K562 (cell line): ENCODE data around the gene FSTL3. TPM values are rescaled to one million over a fixed set of nuclear protein-coding genes. Genes with fewer than 3 reads are reported as not detected.

Experiments used
- ATAC-seq: fragments of 200-7000 bp; cut with Tn5 transposase; 3 replicates; pipeline ENCODE4 v1.9.1; 2020; ENCODE audit warnings: moderate library complexity
- BruUV-seq: library from RNA; stranded (reverse); fragments of 400-500 nt; replicated peaks from 2 replicates; lab custom pipeline; 2021; lab: Mats Ljungman, UMichigan
- CTCF ChIA-PET: fragments of 300-600 bp; formaldehyde crosslinking; extraction: SDS; loops from one replicate; lab custom pipeline; 2021; ENCODE audit warnings: low intra/inter-chr PET ratio; lab: Yijun Ruan, JAX
- POLR2A ChIA-PET: fragments of 300-600, 350-650 bp; sonication (Branson Sonifier 250); formaldehyde crosslinking; extraction: SDS; loops from one replicate; lab custom pipeline; 2021; ENCODE audit warnings: antibody characterized with exemption, inconsistent platforms; lab: Yijun Ruan, JAX
- DNase-seq, 4 experiments: peaks; one replicate each; pipeline versions ENCODE4 v3.0.0 to v3.0.0-alpha.2; 2011 to 2018; ENCODE audit warnings: low spot score in 3 of 4, mixed read lengths in 3 of 4; ENCODE audit errors: extremely low read depth in 1 of 4
- FAIRE-seq: peaks from 2 replicates; lab custom pipeline; 2011; peaks lifted over from hg19 to GRCh38; lab: Jason Lieb, UNC
- H2AFZ ChIP-seq: 2 replicates; pipeline ENCODE4 v1.6.0; 2011; ENCODE audit warnings: low read depth, low read length, control low read depth, inconsistent platforms
- H3K27ac ChIP-seq: fragments of 200-600 bp; 3 replicates; pipeline ENCODE4 v1.8.0; 2011; ENCODE audit warnings: low read depth, mild to moderate bottlenecking, control low read depth, inconsistent platforms, low read length, moderate library complexity, mixed read lengths; ENCODE audit errors: extremely low read depth
- H3K27me3 ChIP-seq, 2 experiments: fragments of 300-600 bp in 1 of 2; 2 replicates in 1 of 2; 3 replicates in 1 of 2; pipeline versions ENCODE4 v1.6.0 to v1.8.0; 2011; ENCODE audit warnings: inconsistent platforms in 2 of 2, low read length in 2 of 2, mild to moderate bottlenecking in 1 of 2, mixed read lengths in 1 of 2, moderate library complexity in 1 of 2; ENCODE audit not compliant: control insufficient read depth in 2 of 2, insufficient read depth in 2 of 2
- H3K36me3 ChIP-seq: fragments of 300-600 bp; 3 replicates; pipeline ENCODE4 v1.8.0; 2011; ENCODE audit warnings: mild to moderate bottlenecking, low read length, inconsistent platforms; ENCODE audit not compliant: control insufficient read depth, insufficient read depth
- H3K4me1 ChIP-seq, 2 experiments: fragments of 200-600 bp in 1 of 2; replicated peaks in 1 of 2; 2 replicates in 1 of 2; 3 replicates in 1 of 2; pipeline versions ENCODE4 v1.5.1 to v1.8.0; 2011; ENCODE audit warnings: inconsistent platforms in 2 of 2, low read length in 2 of 2, mild to moderate bottlenecking in 1 of 2, mixed read lengths in 1 of 2, moderate library complexity in 1 of 2; ENCODE audit not compliant: control insufficient read depth in 2 of 2, insufficient read depth in 2 of 2
- H3K4me2 ChIP-seq: 2 replicates; pipeline ENCODE4 v1.6.1; 2011; ENCODE audit warnings: low read length, control low read depth, inconsistent platforms, mixed read lengths; ENCODE audit not compliant: insufficient read depth
- H3K4me3 ChIP-seq: fragments of 200-600 bp; sonication (generic), shearing (Covaris generic); 2 replicates; pipeline ENCODE4 v1.5.1; 2016; ENCODE audit warnings: control low read depth, inconsistent platforms
- H3K79me2 ChIP-seq: fragments of 200-600 bp; 3 replicates; pipeline ENCODE4 v1.8.0; 2011; ENCODE audit warnings: low read length, inconsistent platforms; ENCODE audit not compliant: control insufficient read depth, insufficient read depth
- H3K9ac ChIP-seq, 2 experiments: 2 replicates each; pipeline versions ENCODE4 v1.6.0 to v1.6.1; 2011; ENCODE audit warnings: low read depth in 2 of 2, low read length in 2 of 2, control low read depth in 1 of 2, inconsistent platforms in 1 of 2, mild to moderate bottlenecking in 1 of 2, mixed read lengths in 1 of 2; ENCODE audit not compliant: insufficient read depth in 1 of 2
- H3K9me1 ChIP-seq: one replicate; pipeline ENCODE4 v1.6.0; 2011; ENCODE audit warnings: inconsistent platforms, mild to moderate bottlenecking, low read length, moderate library complexity; ENCODE audit not compliant: control insufficient read depth, insufficient read depth
- H3K9me3 ChIP-seq: replicated peaks from 2 replicates; pipeline ENCODE4 v1.5.1; 2011; ENCODE audit warnings: low read depth, low read length, inconsistent platforms; ENCODE audit not compliant: control insufficient read depth, insufficient read depth
- H4K20me1 ChIP-seq: replicated peaks from 2 replicates; pipeline ENCODE4 v1.6.1; 2011; ENCODE audit warnings: low read length, inconsistent platforms, mixed read lengths; ENCODE audit not compliant: control insufficient read depth, insufficient read depth
- ATF1 ChIP-seq, 2 experiments: fragments of 450-650 bp in 1 of 2; IDR thresholded peaks; 2 replicates each; pipeline ENCODE4 v1.6.1; 2016; ENCODE audit warnings: missing compliant biosample characterization in 1 of 2, missing genetic modification characterization in 1 of 2
- CBX5 ChIP-seq: IDR thresholded peaks from 2 replicates; pipeline ENCODE4 v1.6.1; 2014; ENCODE audit warnings: low read depth, borderline replicate concordance
- ETV1 ChIP-seq: fragments of 450-650 bp; conservative IDR thresholded peaks from 2 replicates; pipeline ENCODE4 v1.6.1; 2016; ENCODE audit warnings: missing genetic modification characterization, control low read depth, low read depth, missing compliant biosample characterization
- HDAC1 ChIP-seq, 2 experiments: fragments of 450-650 bp; IDR thresholded peaks; 2 replicates each; pipeline ENCODE4 v1.6.1; 2016 to 2017; ENCODE audit warnings: inconsistent platforms in 1 of 2, mild to moderate bottlenecking in 1 of 2, moderate library complexity in 1 of 2
- HDAC6 ChIP-seq: IDR thresholded peaks from 2 replicates; pipeline ENCODE4 v1.6.1; 2012; ENCODE audit warnings: low read depth, mild to moderate bottlenecking, control low read depth, inconsistent platforms, low read length, moderate library complexity
- HDAC8 ChIP-seq: fragments of 450-650 bp; IDR thresholded peaks from 2 replicates; pipeline ENCODE4 v1.6.1; 2016; ENCODE audit warnings: mild to moderate bottlenecking, missing genetic modification characterization, moderate library complexity, missing compliant biosample characterization
- HMG20B ChIP-seq: fragments of 250-450 bp; sonication (Bioruptor Pico); IDR thresholded peaks from 2 replicates; pipeline ENCODE4 v1.5.0; 2021; ENCODE audit warnings: mild to moderate bottlenecking
- JUNB ChIP-seq: fragments of 450-650 bp; formaldehyde crosslinking; conservative IDR thresholded peaks from 2 replicates; pipeline ENCODE4 v1.4.0; 2020; ENCODE audit warnings: mild to moderate bottlenecking
- MAFG ChIP-seq: fragments of 450-650 bp; conservative IDR thresholded peaks from 2 replicates; pipeline ENCODE4 v1.6.1; 2016; ENCODE audit warnings: missing genetic modification characterization, missing compliant biosample characterization
- MAZ ChIP-seq, 2 experiments: fragments of 450-650 bp in 1 of 2; sonication (generic) in 1 of 2; formaldehyde crosslinking; IDR thresholded peaks in 1 of 2; conservative IDR thresholded peaks in 1 of 2; 2 replicates each; pipeline versions ENCODE4 v1.4.0 to v1.5.0; 2020; ENCODE audit warnings: mild to moderate bottlenecking in 1 of 2, missing genetic modification reagents in 1 of 2
- MYC ChIP-seq, 2 experiments: fragments of 250-450 bp in 1 of 2; sonication (Bioruptor Pico) in 1 of 2; IDR thresholded peaks; 2 replicates each; pipeline versions ENCODE4 v1.5.1 to v1.6.1; 2012 to 2021; ENCODE audit warnings: low read depth in 2 of 2, borderline replicate concordance in 1 of 2, improper control_type of control experiment in 1 of 2, low read length in 1 of 2, mild to moderate bottlenecking in 1 of 2, moderate library complexity in 1 of 2
- NCOA6 ChIP-seq: fragments of 450-650 bp; IDR thresholded peaks from 2 replicates; pipeline ENCODE4 v1.6.1; 2017; ENCODE audit warnings: mild to moderate bottlenecking
- NFATC3 ChIP-seq: fragments of 450-650 bp; IDR thresholded peaks from 2 replicates; pipeline ENCODE4 v1.6.1; 2017; ENCODE audit warnings: mild to moderate bottlenecking
- PRPF4 ChIP-seq: fragments of 200-400 bp; formaldehyde crosslinking; IDR thresholded peaks from one replicate; pipeline ENCODE4 v1.6.1; 2017; ENCODE audit warnings: low read length, low read depth, mild to moderate bottlenecking; ENCODE audit not compliant: insufficient read depth, poor library complexity, severe bottlenecking
- PTBP1 ChIP-seq: fragments of 200-400 bp; formaldehyde crosslinking; IDR thresholded peaks from 2 replicates; pipeline ENCODE4 v1.6.1; 2017; ENCODE audit warnings: low read depth, low read length
- RUNX1 ChIP-seq: sonication (generic); IDR thresholded peaks from 2 replicates; pipeline ENCODE4 v1.6.1; 2016; ENCODE audit warnings: antibody characterized with exemption, low read depth
- SMARCA5 ChIP-seq: fragments of 450-650 bp; IDR thresholded peaks from 2 replicates; pipeline ENCODE4 v1.6.1; 2016
- SMARCE1 ChIP-seq: fragments of 450-650 bp; IDR thresholded peaks from 2 replicates; pipeline ENCODE4 v1.7.1; 2016; ENCODE audit warnings: mild to moderate bottlenecking
- SP2 ChIP-seq: IDR thresholded peaks from 2 replicates; pipeline ENCODE4 v1.6.1; 2011; ENCODE audit warnings: mild to moderate bottlenecking, low read depth, low read length, moderate library complexity; ENCODE audit not compliant: poor library complexity, severe bottlenecking; ENCODE audit errors: extremely low read depth
- TEAD2 ChIP-seq: fragments of 450-650 bp; IDR thresholded peaks from 2 replicates; pipeline ENCODE4 v1.6.1; 2016; ENCODE audit warnings: missing genetic modification characterization, control low read depth, missing compliant biosample characterization
- ZNF121 ChIP-seq: sonication (generic); formaldehyde crosslinking; conservative IDR thresholded peaks from 2 replicates; pipeline ENCODE4 v1.8.0; 2022; ENCODE audit warnings: missing genetic modification reagents
- ZNF140 ChIP-seq: fragments of 250-450 bp; sonication (Bioruptor Pico); IDR thresholded peaks from 2 replicates; pipeline ENCODE4 v1.8.0; 2021; ENCODE audit warnings: moderate library complexity, mild to moderate bottlenecking, inconsistent platforms
- ZSCAN32 ChIP-seq: fragments of 450-650 bp; formaldehyde crosslinking; IDR thresholded peaks from 2 replicates; pipeline ENCODE4 v1.4.0; 2020; ENCODE audit warnings: mild to moderate bottlenecking, moderate library complexity
- WGBS: fragments of 100-300 bp; shearing (Covaris generic); methylation state at CpG from one replicate; pipeline ENCODE4 v1.1.6; 2016; ENCODE audit warnings: low coverage, mixed read lengths; ENCODE audit not compliant: insufficient coverage; ENCODE audit errors: missing lambda C conversion rate; 5-methylcytosine and 5-hydroxymethylcytosine counted together
- in situ Hi-C: fragments of 300-500 bp; cut with MboI; formaldehyde crosslinking; loops from 4 replicates; pipeline ENCODE4 v1.15.0; 2018; ENCODE audit warnings: inconsistent platforms, mixed read lengths
- intact Hi-C: fragments of 100-400 bp; cut with micrococcal nuclease; formaldehyde crosslinking; loops from 2 replicates; pipeline ENCODE4 v1.14.2; 2022
- polyA plus RNA-seq, 8 experiments: library from polyadenylated mRNA; depleted of rRNA in 4 of 8; stranded (reverse) in 5 of 8; unstranded in 3 of 8; fragments of >200 nt; fragmentation: Nextera tagmentation in 2 of 8; fragmentation: Illumina TruSeq in 1 of 8; extraction: Ambion mirVana in 2 of 8; extraction: Trizol in 1 of 8; gene quantifications; 2 replicates each; pipeline versions ENCODE4 v1.2.1 to v1.2.3, GENCODE V29; 2011 to 2014; ENCODE audit warnings: inconsistent platforms in 1 of 8, missing spikeins in 1 of 8
- total RNA-seq, 7 experiments: library from RNA; depleted of rRNA in 6 of 7; stranded (reverse); fragments of >200 nt in 6 of 7; fragmentation: Illumina TruSeq in 2 of 7; extraction: Trizol in 2 of 7; gene quantifications; 2 replicates each; pipeline versions ENCODE4 v1.2.1 to v1.2.3, GENCODE V29; 2011 to 2021; ENCODE audit warnings: low replicate concordance in 1 of 7
- TF ChIP-seq, protein P1 (sequence below): fragments of 450-650 bp; IDR thresholded peaks from 2 replicates; pipeline ENCODE4 v1.6.1; 2017; ENCODE audit warnings: mild to moderate bottlenecking, moderate library complexity

The FSTL3 gene
- total and polyA plus RNA-seq, 9 of the 15 experiments (the other 6 are each of a cell fraction or from before 2014, with no cell fraction given) = 0.35 to 6.8 (median 4.2) TPM; not detected in 1

DNA sequence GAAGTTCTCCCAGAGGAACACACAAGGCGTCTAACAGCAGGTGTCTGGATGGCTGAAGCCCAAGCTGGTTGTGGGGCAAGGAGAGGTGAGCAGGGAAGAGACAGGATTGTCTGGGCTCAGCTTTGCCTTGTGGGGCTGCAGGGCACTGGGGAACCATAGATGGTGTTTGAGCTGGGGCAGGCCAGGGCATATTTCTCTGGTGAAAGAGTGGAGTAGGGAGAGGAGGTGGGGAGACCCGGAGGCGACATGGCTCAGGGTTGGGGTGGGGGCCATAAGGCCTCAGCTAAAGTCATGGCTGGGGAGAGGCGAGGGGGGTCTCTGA is 27.1 kb downstream of the FSTL3 start:
- H4K20me1 ChIP-seq = no peaks in the 10 kb centered on the region
- peaks cover 14 to 29% of the 10 kb centered on the region in 2 experiments for H3K4me1 ChIP-seq
- no peaks in the 10 kb centered on the region for H3K27me3 ChIP-seq
- peak overlapping the region; percentile 74 for H3K27ac ChIP-seq
- 14% methylated on average over 4 of the region's 4 CpGs for WGBS
- peak; percentile 32 for FAIRE-seq
- H2AFZ ChIP-seq = peak overlapping the region; percentile 73
- intact Hi-C loops (loop anchor here (1.0 kb wide), 1 partner anchor 23 kb away; no protein-coding TSS in a partner anchor), in situ Hi-C loops (no loop called here)
- ATAC-seq = no peak; the same call in 2 of the 3 replicates
- ChIA-PET CTCF (no interaction called here), POLR2A (interaction anchor here (0.6 to 1.6 kb wide), 7 partner anchors 8 to 131 kb away, joined by 3 to 5 read pairs (median 3); partner anchors contain the start of genes PRSS57 and RNF126)
- H3K4me2 ChIP-seq = peak overlapping the region; percentile 87
- peak overlapping the region; percentile 46 for H3K4me3 ChIP-seq
- H3K9ac ChIP-seq = peak overlapping the region; percentile 75 to 89
- TSS peak; percentile 79 for BruUV-seq
- peaks cover 9% of the 10 kb centered on the region; the same call in 2 of the 3 replicates for H3K79me2 ChIP-seq
- H3K9me1 ChIP-seq = no peaks in the 10 kb centered on the region
- H3K36me3 ChIP-seq = no peaks in the 10 kb centered on the region
- 0 out of 2 replicates have a peak, but pooled peaks cover 2% of the 10 kb centered on the region for H3K9me3 ChIP-seq
- no peak for DNase-seq
- TF ChIP-seq SP2 (no peak), ZNF121 (CRISPR knock-in tag) (no peak), TEAD2 (tag) (no peak), PTBP1 (peak; percentile 70; the same call in 1 of the 2 replicates), NCOA6 (no peak), PRPF4 (no peak), ZSCAN32 (CRISPR knock-in tag) (no peak), NFATC3 (no peak), JUNB (no peak), MAZ (CRISPR knock-in tag; conservative IDR thresholded peaks at IDR 0.05 in 1 of 2, IDR thresholded peaks at IDR 0.05 in 1 of 2) (0 out of 4 replicates have a peak, but pooled peaks of 1 of the 2 experiments have one; percentile 64), SMARCA5 (peak; percentile 92), MYC (IDR thresholded peaks at IDR 0.05; ENCODE audit: low read depth, low read length) (no peak), MYC (CRISPR knock-in tag; IDR thresholded peaks at IDR 0.05; ENCODE audit: borderline replicate concordance, low read depth) (no peak), HDAC8 (tag) (no peak), HDAC1 (IDR thresholded peaks at IDR 0.05) (peak in 1 of 2 experiments; percentile 56; a peak in 1 of 4 replicates), SMARCE1 (0 out of 2 replicates have a peak, but pooled peaks have one; percentile 50), ZNF140 (no peak), ATF1 (CRISPR knock-in tag; IDR thresholded peaks at IDR 0.05) (no peak), ATF1 (tag; IDR thresholded peaks at IDR 0.05) (peak; percentile 21; the same call in 1 of the 2 replicates), ETV1 (peak; percentile 87; the same call in 1 of the 2 replicates), HDAC6 (no peak), RUNX1 (no peak), HMG20B (CRISPR knock-in tag) (no peak), CBX5 (no peak), MAFG (tag) (no peak)
- TF ChIP-seq, protein P1, sequence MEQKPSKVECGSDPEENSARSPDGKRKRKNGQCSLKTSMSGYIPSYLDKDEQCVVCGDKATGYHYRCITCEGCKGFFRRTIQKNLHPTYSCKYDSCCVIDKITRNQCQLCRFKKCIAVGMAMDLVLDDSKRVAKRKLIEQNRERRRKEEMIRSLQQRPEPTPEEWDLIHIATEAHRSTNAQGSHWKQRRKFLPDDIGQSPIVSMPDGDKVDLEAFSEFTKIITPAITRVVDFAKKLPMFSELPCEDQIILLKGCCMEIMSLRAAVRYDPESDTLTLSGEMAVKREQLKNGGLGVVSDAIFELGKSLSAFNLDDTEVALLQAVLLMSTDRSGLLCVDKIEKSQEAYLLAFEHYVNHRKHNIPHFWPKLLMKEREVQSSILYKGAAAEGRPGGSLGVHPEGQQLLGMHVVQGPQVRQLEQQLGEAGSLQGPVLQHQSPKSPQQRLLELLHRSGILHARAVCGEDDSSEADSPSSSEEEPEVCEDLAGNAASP = no peak
